K562 (cell line): Measurements from ENCODE around the gene NAV2. TPM values are rescaled to one million over a fixed set of nuclear protein-coding genes. Genes with fewer than 3 reads are reported as not detected.
A peak's percentile ranks its signal among the peaks of the same experiment; 100 is the strongest.

ENCODE experiments used
- ATAC-seq: fragments of 200-7000 bp; cut with Tn5 transposase; 3 replicates; pipeline ENCODE4 v1.9.1; 2020; ENCODE audit warnings: moderate library complexity
- BruUV-seq: library from RNA; stranded (reverse); fragments of 400-500 nt; replicated peaks from 2 replicates; lab custom pipeline; 2021; lab: Mats Ljungman, UMichigan
- CTCF ChIA-PET: fragments of 300-600 bp; formaldehyde crosslinking; extraction: SDS; loops from one replicate; lab custom pipeline; 2021; ENCODE audit warnings: low intra/inter-chr PET ratio; lab: Yijun Ruan, JAX
- POLR2A ChIA-PET: fragments of 300-600, 350-650 bp; sonication (Branson Sonifier 250); formaldehyde crosslinking; extraction: SDS; loops from one replicate; lab custom pipeline; 2021; ENCODE audit warnings: antibody characterized with exemption, inconsistent platforms; lab: Yijun Ruan, JAX
- DNase-seq, 4 experiments: peaks; one replicate each; pipeline versions ENCODE4 v3.0.0 to v3.0.0-alpha.2; 2011 to 2018; ENCODE audit warnings: low spot score in 3 of 4, mixed read lengths in 3 of 4; ENCODE audit errors: extremely low read depth in 1 of 4
- FAIRE-seq: peaks from 2 replicates; lab custom pipeline; 2011; peaks lifted over from hg19 to GRCh38; lab: Jason Lieb, UNC
- H2AFZ ChIP-seq: 2 replicates; pipeline ENCODE4 v1.6.0; 2011; ENCODE audit warnings: low read depth, low read length, control low read depth, inconsistent platforms
- H3K27ac ChIP-seq: fragments of 200-600 bp; 3 replicates; pipeline ENCODE4 v1.8.0; 2011; ENCODE audit warnings: low read depth, mild to moderate bottlenecking, control low read depth, inconsistent platforms, low read length, moderate library complexity, mixed read lengths; ENCODE audit errors: extremely low read depth
- H3K27me3 ChIP-seq, 2 experiments: fragments of 300-600 bp in 1 of 2; 2 replicates in 1 of 2; 3 replicates in 1 of 2; pipeline versions ENCODE4 v1.6.0 to v1.8.0; 2011; ENCODE audit warnings: inconsistent platforms in 2 of 2, low read length in 2 of 2, mild to moderate bottlenecking in 1 of 2, mixed read lengths in 1 of 2, moderate library complexity in 1 of 2; ENCODE audit not compliant: control insufficient read depth in 2 of 2, insufficient read depth in 2 of 2
- H3K36me3 ChIP-seq: fragments of 300-600 bp; 3 replicates; pipeline ENCODE4 v1.8.0; 2011; ENCODE audit warnings: mild to moderate bottlenecking, low read length, inconsistent platforms; ENCODE audit not compliant: control insufficient read depth, insufficient read depth
- H3K4me1 ChIP-seq, 2 experiments: fragments of 200-600 bp in 1 of 2; replicated peaks in 1 of 2; 2 replicates in 1 of 2; 3 replicates in 1 of 2; pipeline versions ENCODE4 v1.5.1 to v1.8.0; 2011; ENCODE audit warnings: inconsistent platforms in 2 of 2, low read length in 2 of 2, mild to moderate bottlenecking in 1 of 2, mixed read lengths in 1 of 2, moderate library complexity in 1 of 2; ENCODE audit not compliant: control insufficient read depth in 2 of 2, insufficient read depth in 2 of 2
- H3K4me2 ChIP-seq: 2 replicates; pipeline ENCODE4 v1.6.1; 2011; ENCODE audit warnings: low read length, control low read depth, inconsistent platforms, mixed read lengths; ENCODE audit not compliant: insufficient read depth
- H3K4me3 ChIP-seq: fragments of 200-600 bp; sonication (generic), shearing (Covaris generic); 2 replicates; pipeline ENCODE4 v1.5.1; 2016; ENCODE audit warnings: control low read depth, inconsistent platforms
- H3K79me2 ChIP-seq: fragments of 200-600 bp; 3 replicates; pipeline ENCODE4 v1.8.0; 2011; ENCODE audit warnings: low read length, inconsistent platforms; ENCODE audit not compliant: control insufficient read depth, insufficient read depth
- H3K9ac ChIP-seq, 2 experiments: 2 replicates each; pipeline versions ENCODE4 v1.6.0 to v1.6.1; 2011; ENCODE audit warnings: low read depth in 2 of 2, low read length in 2 of 2, control low read depth in 1 of 2, inconsistent platforms in 1 of 2, mild to moderate bottlenecking in 1 of 2, mixed read lengths in 1 of 2; ENCODE audit not compliant: insufficient read depth in 1 of 2
- H3K9me1 ChIP-seq: one replicate; pipeline ENCODE4 v1.6.0; 2011; ENCODE audit warnings: inconsistent platforms, mild to moderate bottlenecking, low read length, moderate library complexity; ENCODE audit not compliant: control insufficient read depth, insufficient read depth
- H3K9me3 ChIP-seq: replicated peaks from 2 replicates; pipeline ENCODE4 v1.5.1; 2011; ENCODE audit warnings: low read depth, low read length, inconsistent platforms; ENCODE audit not compliant: control insufficient read depth, insufficient read depth
- H4K20me1 ChIP-seq: replicated peaks from 2 replicates; pipeline ENCODE4 v1.6.1; 2011; ENCODE audit warnings: low read length, inconsistent platforms, mixed read lengths; ENCODE audit not compliant: control insufficient read depth, insufficient read depth
- EHMT2 ChIP-seq: fragments of 450-650 bp; IDR thresholded peaks from 2 replicates; pipeline ENCODE4 v1.6.1; 2018; ENCODE audit warnings: antibody characterized with exemption
- FOXJ3 ChIP-seq: sonication (generic); formaldehyde crosslinking; IDR thresholded peaks from 2 replicates; pipeline ENCODE4 v1.4.0; 2020; ENCODE audit warnings: mild to moderate bottlenecking, missing genetic modification reagents
- KLF16 ChIP-seq: IDR thresholded peaks from 2 replicates; pipeline ENCODE4 v1.6.1; 2016; ENCODE audit warnings: antibody characterized with exemption
- MEIS2 ChIP-seq: fragments of 450-650 bp; IDR thresholded peaks from 2 replicates; pipeline ENCODE4 v1.6.1; 2014; ENCODE audit warnings: mild to moderate bottlenecking; ENCODE audit not compliant: partially characterized antibody
- SPI1 ChIP-seq: IDR thresholded peaks from 2 replicates; pipeline ENCODE4 v1.6.1; 2011; ENCODE audit warnings: low read depth, low read length, control low read depth, borderline replicate concordance
- YBX1 ChIP-seq: fragments of 450-650 bp; IDR thresholded peaks from 2 replicates; pipeline ENCODE4 v1.7.1; 2016; ENCODE audit warnings: mild to moderate bottlenecking
- ZNF146 ChIP-seq: IDR thresholded peaks from one replicate; pipeline ENCODE4 v1.6.1; 2018; ENCODE audit warnings: missing compliant biosample characterization; ENCODE audit not compliant: unreplicated experiment
- ZNF316 ChIP-seq: fragments of 450-650 bp; IDR thresholded peaks from 2 replicates; pipeline ENCODE4 v1.6.1; 2016
- WGBS: fragments of 100-300 bp; shearing (Covaris generic); methylation state at CpG from one replicate; pipeline ENCODE4 v1.1.6; 2016; ENCODE audit warnings: low coverage, mixed read lengths; ENCODE audit not compliant: insufficient coverage; ENCODE audit errors: missing lambda C conversion rate; 5-methylcytosine and 5-hydroxymethylcytosine counted together
- in situ Hi-C: fragments of 300-500 bp; cut with MboI; formaldehyde crosslinking; loops from 4 replicates; pipeline ENCODE4 v1.15.0; 2018; ENCODE audit warnings: inconsistent platforms, mixed read lengths
- intact Hi-C: fragments of 100-400 bp; cut with micrococcal nuclease; formaldehyde crosslinking; loops from 2 replicates; pipeline ENCODE4 v1.14.2; 2022
- polyA plus RNA-seq, 8 experiments: library from polyadenylated mRNA; depleted of rRNA in 4 of 8; stranded (reverse) in 5 of 8; unstranded in 3 of 8; fragments of >200 nt; fragmentation: Nextera tagmentation in 2 of 8; fragmentation: Illumina TruSeq in 1 of 8; extraction: Ambion mirVana in 2 of 8; extraction: Trizol in 1 of 8; gene quantifications; 2 replicates each; pipeline versions ENCODE4 v1.2.1 to v1.2.3, GENCODE V29; 2011 to 2014; ENCODE audit warnings: inconsistent platforms in 1 of 8, missing spikeins in 1 of 8
- total RNA-seq, 7 experiments: library from RNA; depleted of rRNA in 6 of 7; stranded (reverse); fragments of >200 nt in 6 of 7; fragmentation: Illumina TruSeq in 2 of 7; extraction: Trizol in 2 of 7; gene quantifications; 2 replicates each; pipeline versions ENCODE4 v1.2.1 to v1.2.3, GENCODE V29; 2011 to 2021; ENCODE audit warnings: low replicate concordance in 1 of 7
- TF ChIP-seq, protein P1 (sequence below): fragments of 150-350 bp; conservative IDR thresholded peaks from 2 replicates; pipeline ENCODE4 v1.6.1; 2014; ENCODE audit warnings: low read length
- TF ChIP-seq, protein P2 (sequence below): IDR thresholded peaks from 2 replicates; pipeline ENCODE4 v1.6.1; 2011; ENCODE audit not compliant: insufficient read length; ENCODE audit errors: extremely low read depth
- TF ChIP-seq, protein P3 (sequence below): fragments of 200-800 bp; sonication (Bioruptor generic); IDR thresholded peaks from 2 replicates; pipeline ENCODE4 v1.6.1; 2016; ENCODE audit warnings: missing genetic modification characterization, missing compliant biosample characterization

Gene NAV2
- total and polyA plus RNA-seq, 9 of the 15 experiments (the other 6 are each of a cell fraction or from before 2014, with no cell fraction given), result 0.03 to 0.35 (median 0.05) TPM

DNA sequence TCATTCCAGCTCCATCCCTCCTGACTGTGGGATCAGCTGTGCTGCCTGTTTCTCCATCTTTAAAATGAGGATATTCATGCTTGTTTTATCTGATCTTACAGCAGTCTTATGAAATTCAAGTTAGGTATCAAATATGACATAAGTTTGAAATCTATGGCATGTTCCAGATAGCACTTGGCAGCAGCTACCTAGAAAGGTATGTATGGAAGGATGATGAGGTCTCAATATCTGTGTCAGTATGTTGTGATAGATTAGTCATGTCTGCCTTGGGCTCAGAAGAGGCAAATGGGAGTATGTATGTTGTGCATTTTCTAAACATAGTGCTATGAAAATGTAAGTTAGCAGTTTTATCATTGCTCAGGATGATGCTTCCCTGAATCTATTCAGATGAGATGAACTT is 122.1 kb downstream of the NAV2 start (continued):
- TF ChIP-seq EHMT2, result no peak
- TF ChIP-seq YBX1, result no peak
- TF ChIP-seq ZNF316, result no peak
- TF ChIP-seq, protein P1, sequence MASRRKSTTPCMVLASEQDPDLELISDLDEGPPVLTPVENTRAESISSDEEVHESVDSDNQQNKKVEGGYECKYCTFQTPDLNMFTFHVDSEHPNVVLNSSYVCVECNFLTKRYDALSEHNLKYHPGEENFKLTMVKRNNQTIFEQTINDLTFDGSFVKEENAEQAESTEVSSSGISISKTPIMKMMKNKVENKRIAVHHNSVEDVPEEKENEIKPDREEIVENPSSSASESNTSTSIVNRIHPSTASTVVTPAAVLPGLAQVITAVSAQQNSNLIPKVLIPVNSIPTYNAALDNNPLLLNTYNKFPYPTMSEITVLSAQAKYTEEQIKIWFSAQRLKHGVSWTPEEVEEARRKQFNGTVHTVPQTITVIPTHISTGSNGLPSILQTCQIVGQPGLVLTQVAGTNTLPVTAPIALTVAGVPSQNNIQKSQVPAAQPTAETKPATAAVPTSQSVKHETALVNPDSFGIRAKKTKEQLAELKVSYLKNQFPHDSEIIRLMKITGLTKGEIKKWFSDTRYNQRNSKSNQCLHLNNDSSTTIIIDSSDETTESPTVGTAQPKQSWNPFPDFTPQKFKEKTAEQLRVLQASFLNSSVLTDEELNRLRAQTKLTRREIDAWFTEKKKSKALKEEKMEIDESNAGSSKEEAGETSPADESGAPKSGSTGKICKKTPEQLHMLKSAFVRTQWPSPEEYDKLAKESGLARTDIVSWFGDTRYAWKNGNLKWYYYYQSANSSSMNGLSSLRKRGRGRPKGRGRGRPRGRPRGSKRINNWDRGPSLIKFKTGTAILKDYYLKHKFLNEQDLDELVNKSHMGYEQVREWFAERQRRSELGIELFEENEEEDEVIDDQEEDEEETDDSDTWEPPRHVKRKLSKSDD, result no peak

DNA sequence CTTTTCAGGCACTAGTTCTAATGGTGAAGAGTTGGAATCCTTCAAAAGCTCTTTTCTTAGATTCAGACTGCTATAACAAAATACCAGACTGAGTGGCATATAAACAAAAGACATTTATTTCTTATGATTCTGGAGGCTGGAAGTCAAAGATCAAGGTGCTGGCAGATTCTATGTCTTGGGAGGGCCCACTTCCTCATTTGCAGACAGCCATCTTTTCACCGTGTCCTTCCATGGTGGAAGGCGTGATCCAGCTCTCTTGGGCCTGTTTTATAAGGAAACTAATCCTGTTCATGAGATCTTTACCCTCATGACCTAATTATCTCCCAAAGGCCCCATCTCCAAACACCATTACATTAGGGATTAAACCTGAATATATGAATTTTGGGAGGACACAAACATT is 124.0 kb downstream of the NAV2 start:
- ATAC-seq (no peak), FAIRE-seq (no peak), DNase-seq (no peak)
- Histone ChIP-seq H3K36me3 (no peaks in the 10 kb centered on the region), H2AFZ (no peak overlapping the region), H3K4me2 (no peak overlapping the region), H3K79me2 (no peaks in the 10 kb centered on the region), H3K9ac (no peak overlapping the region), H4K20me1 (no peaks in the 10 kb centered on the region), H3K27me3 (peaks cover 5 to 11% of the 10 kb centered on the region in 2 experiments; a peak in 3 of 5 replicates), H3K4me3 (no peak overlapping the region), H3K4me1 (no peaks in the 10 kb centered on the region), H3K27ac (no peak overlapping the region), H3K9me3 (no peaks in the 10 kb centered on the region), H3K9me1 (no peaks in the 10 kb centered on the region)
- CTCF ChIA-PET, result no interaction called here
- POLR2A ChIA-PET, result interaction anchor here (1.4 kb wide), 1 partner anchor 11 kb away, joined by 4 read pairs; no protein-coding TSS in a partner anchor
- BruUV-seq, result no TSS peak
- 0% methylated on average over 2 of the region's 2 CpGs for WGBS
- in situ Hi-C loops (no loop called here), intact Hi-C loops (no loop called here)
- peak; percentile 91 for TF ChIP-seq SPI1
- TF ChIP-seq, protein P2, sequence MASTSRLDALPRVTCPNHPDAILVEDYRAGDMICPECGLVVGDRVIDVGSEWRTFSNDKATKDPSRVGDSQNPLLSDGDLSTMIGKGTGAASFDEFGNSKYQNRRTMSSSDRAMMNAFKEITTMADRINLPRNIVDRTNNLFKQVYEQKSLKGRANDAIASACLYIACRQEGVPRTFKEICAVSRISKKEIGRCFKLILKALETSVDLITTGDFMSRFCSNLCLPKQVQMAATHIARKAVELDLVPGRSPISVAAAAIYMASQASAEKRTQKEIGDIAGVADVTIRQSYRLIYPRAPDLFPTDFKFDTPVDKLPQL, result no peak
- no peak for TF ChIP-seq MEIS2
- TF ChIP-seq FOXJ3 (CRISPR knock-in tag), result no peak
- TF ChIP-seq ZNF146, result no peak
- TF ChIP-seq KLF16, result no peak
- TF ChIP-seq, protein P3, sequence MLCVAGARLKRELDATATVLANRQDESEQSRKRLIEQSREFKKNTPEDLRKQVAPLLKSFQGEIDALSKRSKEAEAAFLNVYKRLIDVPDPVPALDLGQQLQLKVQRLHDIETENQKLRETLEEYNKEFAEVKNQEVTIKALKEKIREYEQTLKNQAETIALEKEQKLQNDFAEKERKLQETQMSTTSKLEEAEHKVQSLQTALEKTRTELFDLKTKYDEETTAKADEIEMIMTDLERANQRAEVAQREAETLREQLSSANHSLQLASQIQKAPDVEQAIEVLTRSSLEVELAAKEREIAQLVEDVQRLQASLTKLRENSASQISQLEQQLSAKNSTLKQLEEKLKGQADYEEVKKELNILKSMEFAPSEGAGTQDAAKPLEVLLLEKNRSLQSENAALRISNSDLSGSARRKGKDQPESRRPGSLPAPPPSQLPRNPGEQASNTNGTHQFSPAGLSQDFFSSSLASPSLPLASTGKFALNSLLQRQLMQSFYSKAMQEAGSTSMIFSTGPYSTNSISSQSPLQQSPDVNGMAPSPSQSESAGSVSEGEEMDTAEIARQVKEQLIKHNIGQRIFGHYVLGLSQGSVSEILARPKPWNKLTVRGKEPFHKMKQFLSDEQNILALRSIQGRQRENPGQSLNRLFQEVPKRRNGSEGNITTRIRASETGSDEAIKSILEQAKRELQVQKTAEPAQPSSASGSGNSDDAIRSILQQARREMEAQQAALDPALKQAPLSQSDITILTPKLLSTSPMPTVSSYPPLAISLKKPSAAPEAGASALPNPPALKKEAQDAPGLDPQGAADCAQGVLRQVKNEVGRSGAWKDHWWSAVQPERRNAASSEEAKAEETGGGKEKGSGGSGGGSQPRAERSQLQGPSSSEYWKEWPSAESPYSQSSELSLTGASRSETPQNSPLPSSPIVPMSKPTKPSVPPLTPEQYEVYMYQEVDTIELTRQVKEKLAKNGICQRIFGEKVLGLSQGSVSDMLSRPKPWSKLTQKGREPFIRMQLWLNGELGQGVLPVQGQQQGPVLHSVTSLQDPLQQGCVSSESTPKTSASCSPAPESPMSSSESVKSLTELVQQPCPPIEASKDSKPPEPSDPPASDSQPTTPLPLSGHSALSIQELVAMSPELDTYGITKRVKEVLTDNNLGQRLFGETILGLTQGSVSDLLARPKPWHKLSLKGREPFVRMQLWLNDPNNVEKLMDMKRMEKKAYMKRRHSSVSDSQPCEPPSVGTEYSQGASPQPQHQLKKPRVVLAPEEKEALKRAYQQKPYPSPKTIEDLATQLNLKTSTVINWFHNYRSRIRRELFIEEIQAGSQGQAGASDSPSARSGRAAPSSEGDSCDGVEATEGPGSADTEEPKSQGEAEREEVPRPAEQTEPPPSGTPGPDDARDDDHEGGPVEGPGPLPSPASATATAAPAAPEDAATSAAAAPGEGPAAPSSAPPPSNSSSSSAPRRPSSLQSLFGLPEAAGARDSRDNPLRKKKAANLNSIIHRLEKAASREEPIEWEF (CRISPR knock-in tag), result no peak
